EL (cell line): ENCODE measurements around the gene HOXD4.
A peak's percentile ranks its signal among the peaks of the same experiment; 100 is the strongest.

Experiments used
- DNase-seq: peaks from one replicate; pipeline ENCODE4 v3.0.0-alpha.2; 2016

The HOXD4 gene

DNA sequence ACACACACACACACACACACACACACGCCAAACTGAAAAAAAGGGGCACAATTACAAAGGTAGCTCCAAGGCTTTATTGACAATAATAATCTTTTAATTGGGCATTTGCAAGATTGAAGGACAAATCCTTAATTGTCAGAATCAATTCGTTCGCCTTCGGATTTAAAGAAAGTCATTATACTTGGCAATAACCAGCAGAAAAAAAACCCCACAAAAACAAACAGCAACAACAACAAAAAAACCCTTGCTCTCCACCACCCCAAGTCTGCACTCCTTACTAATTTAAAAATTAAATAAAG, 23.6 kb upstream of the HOXD4 start:
- no peak for DNase-seq

DNA sequence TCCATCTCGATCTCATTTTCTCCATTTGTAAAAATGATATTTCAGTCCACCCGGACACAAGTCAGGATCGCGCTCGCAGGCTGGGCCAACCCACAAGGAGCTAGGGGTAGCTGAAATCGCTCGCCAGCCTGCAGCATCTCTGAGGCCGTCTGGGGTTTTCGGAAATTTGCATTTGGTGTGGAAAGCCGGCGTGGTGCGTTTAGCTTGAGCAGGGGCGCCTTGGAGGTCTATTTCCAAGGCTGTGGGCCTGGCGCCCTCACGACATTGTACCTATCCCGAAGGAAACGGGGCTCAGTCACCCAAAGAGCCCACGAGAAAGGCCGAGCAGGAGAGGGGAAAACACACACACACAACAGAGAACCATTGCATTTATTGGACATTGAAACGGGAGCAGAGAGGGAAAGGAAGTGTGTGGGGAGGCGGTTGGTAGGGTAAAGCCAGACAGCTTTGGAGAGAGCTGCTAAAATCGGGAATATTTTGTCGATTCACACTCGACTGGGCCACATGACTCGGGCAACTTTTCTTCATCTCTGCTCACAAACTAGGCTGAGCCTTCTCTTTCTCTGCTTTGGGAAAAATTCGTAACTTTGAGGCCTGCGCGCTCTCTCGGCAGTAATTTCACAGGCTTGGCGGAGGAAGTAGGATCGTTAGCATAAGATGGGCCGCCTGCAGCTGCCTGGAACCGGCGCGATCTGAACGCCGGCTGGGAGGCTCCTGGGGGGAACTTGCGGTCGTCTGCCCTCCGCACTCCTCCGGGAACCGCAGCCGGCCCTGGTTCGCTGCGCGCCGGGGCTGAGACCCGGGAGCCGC, 23.0 kb upstream of the HOXD4 start:
- no peak for DNase-seq

- peak; percentile 78 for DNase-seq
Observed at GRCh38 chr2:176128982-176129796, 22.2 kb upstream of the HOXD4 start, which contains the start of gene HOXD8. HOXD8 (plus strand) TSS chr2:176129705; CDS start chr2:176130367, 662 bp downstream.

DNA sequence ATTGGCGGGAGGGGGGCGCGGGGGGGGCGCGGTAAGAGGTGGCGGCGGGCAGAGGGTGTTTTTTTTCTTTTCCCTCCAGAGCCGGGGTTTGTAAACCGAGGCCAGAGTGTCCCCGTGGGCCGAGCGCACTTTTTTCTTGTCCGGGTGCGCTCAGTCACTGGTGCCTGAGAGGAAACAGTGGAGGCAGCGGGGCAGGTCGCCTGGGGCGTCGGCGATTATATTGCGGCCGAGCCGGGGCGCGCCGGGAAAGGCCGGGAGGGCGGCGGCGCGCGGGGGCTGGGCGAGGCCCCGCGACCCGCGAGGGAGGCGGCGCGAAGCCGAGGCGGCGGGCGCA, 21.6 kb upstream of the HOXD4 start:
- DNase-seq: peak; percentile 49

GRCh38 chr2:176130147-176130956, 21.0 kb upstream of the HOXD4 start:
- DNase-seq: peak; percentile 52

DNA sequence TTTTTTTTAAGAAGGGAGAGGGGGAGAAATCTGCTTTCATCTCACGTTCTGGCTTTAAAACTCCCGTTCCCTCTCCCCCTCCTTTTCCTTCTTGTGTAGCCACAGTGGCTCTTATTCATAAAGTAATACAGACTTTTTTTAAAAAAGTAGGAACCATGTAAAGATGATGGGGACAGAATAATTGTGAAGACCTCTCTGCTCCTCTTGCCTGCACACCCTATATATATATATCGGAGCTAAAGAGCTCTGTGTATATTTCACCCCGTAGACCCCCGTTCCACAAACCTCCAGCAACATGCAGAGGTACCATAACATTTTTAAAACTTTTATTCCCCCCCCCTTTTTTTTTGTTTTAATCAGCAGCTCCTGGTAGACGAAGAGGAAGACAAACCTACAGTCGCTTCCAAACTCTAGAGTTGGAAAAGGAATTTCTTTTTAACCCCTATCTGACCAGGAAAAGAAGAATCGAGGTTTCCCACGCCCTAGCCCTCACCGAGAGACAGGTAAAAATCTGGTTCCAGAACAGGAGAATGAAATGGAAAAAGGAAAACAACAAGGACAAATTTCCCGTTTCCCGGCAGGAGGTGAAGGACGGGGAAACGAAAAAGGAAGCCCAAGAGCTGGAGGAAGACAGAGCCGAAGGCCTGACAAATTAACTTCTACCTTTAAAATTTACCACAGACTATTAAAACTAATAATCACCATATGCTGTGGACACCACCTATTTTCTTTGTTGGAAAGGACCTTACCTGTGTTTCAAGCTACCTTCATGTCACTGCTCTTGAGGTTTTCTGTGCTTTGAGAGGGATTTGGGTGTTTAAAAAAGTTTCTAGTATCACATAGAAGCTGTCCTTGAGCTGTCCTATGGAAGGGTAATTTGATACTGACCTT, 20.1 kb upstream of the HOXD4 start:
- DNase-seq: no peak

GRCh38 chr2:176131848-176132158, 19.5 kb upstream of the HOXD4 start:
- DNase-seq: no peak

- peak; percentile 36 for DNase-seq
Observed at GRCh38 chr2:176132205-176133171, 18.9 kb upstream of the HOXD4 start.

- DNase-seq: no peak
Observed at GRCh38 chr2:176133389-176133788, 18.0 kb upstream of the HOXD4 start.

GRCh38 chr2:176134035-176134434, 17.3 kb upstream of the HOXD4 start:
- DNase-seq: no peak

DNA sequence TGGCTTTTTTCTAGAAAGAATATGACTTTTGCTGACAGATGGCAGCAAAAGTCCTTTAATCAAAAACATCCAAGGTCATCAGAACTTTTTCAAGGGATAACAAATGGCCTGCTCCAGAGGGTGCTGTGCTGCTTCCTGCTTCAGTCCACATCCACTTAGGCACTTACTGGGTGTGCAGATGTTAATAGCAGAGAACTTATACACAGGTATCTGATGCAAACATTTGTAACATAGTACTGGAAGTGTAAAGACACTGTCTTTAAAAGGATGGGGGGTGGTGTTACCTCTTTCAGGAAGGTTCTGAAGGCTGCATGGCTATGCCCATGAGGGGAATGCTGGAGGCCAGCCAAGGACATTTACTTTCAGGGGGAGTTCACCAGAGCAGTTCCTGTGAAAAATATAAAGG, 16.3 kb upstream of the HOXD4 start:
- DNase-seq: peak; percentile 49

DNA sequence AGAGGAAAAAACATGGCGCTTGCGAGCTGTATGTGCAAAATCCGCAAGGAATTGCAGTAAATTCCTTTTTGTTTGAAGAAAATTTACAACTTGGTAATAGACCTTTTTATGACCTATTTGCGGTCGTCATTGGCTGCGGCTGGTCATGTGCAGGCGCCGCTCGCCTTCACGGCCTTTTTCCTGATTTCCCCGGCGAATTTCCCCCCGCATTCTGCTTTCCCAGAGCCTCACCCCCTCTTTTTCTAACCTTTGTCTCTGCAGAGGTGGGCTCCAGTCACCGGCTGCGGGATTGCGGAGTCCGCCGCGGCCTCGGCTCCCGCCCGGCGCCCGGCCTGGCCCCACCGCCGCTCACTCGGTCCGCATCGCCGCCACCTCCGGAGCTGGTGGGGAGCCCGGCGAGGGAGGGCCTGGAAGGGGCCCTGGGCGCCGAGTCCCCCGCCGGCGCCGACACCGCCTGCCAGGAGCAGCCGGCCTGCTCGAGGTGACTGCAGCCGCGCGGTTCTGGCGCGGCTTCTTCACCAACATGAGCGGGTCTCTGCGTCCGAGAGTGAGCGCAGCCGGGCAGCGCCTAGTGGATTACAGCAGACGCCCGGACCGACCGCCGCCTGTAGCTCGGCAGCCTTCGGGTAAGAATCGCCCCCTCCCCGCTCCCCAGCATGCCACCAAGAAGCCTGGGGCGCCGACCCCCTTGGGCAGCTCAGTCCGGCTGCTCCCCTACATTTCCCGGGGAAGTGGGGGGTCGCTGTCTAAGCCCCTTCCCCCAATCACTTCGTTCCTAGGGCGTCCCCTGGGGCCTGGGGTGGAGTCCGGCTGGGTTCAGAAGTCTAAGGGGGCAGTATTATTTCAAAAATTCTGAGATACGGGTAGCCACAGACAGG, 14.7 kb upstream of the HOXD4 start:
- DNase-seq: peak; percentile 57

GRCh38 chr2:176137252-176137580, 14.1 kb upstream of the HOXD4 start:
- DNase-seq: no peak

DNA sequence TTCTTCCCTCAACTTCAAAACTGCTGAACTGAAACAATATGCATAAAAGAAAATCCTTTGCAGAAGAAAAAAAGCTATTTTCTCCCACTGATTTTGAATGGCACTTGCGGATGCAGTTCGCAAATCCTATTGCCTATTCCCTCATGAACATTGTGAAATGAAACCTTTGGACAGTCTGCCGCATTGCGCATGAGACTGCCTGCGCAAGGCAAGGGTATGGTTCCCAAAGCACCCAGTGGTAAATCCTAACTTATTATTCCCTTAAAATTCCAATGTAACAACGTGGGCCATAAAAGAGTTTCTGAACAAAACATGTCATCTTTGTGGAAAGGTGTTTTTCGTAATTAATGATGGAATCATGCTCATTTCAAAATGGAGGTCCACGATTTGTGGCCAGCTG, 13.4 kb upstream of the HOXD4 start:
- DNase-seq: no peak

DNA sequence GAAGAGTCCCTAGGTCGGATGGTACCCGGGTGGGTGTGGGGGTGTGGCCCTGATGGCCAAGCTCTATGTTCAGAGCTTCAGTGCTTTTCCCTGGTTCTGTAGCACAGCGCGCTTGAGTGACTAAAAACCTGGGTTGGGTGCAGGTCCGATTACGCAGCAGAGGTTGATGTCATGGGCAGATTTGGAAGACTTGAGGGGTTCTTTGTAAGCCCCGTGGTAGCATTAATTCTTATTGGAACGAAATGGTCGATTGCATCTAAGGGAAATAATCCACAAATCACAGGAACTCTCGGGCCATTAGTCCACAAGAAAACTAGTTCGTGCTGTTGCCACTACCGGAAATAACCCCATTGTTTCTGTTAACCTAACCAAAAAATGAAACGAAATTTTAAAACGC, 12.8 kb upstream of the HOXD4 start:
- no peak for DNase-seq

GRCh38 chr2:176138923-176139660, 12.3 kb upstream of the HOXD4 start:
- no peak for DNase-seq

GRCh38 chr2:176139661-176140512, 11.5 kb upstream of the HOXD4 start:
- no peak for DNase-seq

DNA sequence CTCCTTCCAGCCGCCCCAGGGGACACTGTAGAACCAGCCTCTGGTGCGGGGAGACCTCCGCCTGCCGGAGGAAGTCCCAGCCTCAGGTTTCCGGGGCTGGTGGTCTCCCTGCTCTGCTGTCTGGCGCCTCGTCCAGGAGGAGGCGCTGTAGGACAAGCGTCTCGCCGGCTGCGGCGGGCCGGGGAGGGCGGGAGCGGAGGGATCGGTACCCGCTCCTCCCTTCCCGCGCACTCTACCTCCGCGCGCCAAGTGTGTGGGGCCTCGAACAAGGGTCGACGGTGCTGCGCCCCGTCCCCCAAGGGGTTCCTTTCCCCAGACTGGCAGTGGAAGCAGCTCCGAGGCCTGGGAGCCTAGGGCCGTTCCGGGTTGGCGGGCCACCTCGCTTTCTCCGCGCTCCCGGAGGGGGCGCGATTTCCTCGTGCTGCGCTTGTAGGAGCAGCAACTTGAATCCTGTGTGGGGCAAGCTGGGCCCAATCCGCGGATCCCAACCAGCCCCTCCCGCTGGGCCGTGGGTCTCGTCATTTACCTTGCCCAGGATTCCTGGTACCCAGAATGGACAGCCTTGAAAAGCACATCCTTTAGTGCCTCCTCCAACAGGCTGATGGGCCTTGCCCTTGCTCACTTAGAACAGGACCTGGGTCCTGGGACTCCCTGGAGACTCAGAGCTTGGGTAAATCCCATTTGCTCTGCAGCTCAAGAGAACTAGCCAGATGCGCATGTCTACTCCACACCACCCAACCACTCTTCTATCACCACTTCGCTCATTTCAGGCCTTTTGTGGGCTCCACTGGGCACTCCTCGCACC, 10.6 kb upstream of the HOXD4 start:
- DNase-seq: peak; percentile 75
